ENCODE data around the gene GNPTG. TPM values are rescaled to one million over a fixed set of nuclear protein-coding genes. Genes with fewer than 3 reads are reported as not detected.
"Not testable (repeated sequence)": the region's sequence is repeated elsewhere in the genome, so short reads cannot be mapped to it uniquely, and the experiment has no call there.

GNPTG gene
- total RNA-seq, 1 experiment from 2014 or later, result 37.3 TPM

- CTCF ChIA-PET, result interaction anchor here (0.5 to 0.6 kb wide), 2 partner anchors 29 to 501 kb away, joined by 3 to 5 read pairs; no protein-coding TSS in a partner anchor
- H3K4me3 Mint-ChIP-seq (ENCODE audit: unreplicated experiment), result no peak overlapping the region
- Histone ChIP-seq H3K36me3 (ENCODE audit: control insufficient read depth, insufficient read depth, low read length) (no peaks in the 10 kb centered on the region; the same call in 1 of the 2 replicates), H3K4me3 (ENCODE audit: low read depth, low read length) (no peak overlapping the region), H3K27me3 (replicated peaks; ENCODE audit: control insufficient read depth, insufficient read depth, low read length) (no peaks in the 10 kb centered on the region), H3K4me1 (no peaks in the 10 kb centered on the region), H3K9me3 (no peaks in the 10 kb centered on the region)
- no peaks in the 10 kb centered on the region for H3K4me1 Mint-ChIP-seq (ENCODE audit: low read depth, unreplicated experiment)
- no peak overlapping the region for H3K27ac Mint-ChIP-seq (ENCODE audit: unreplicated experiment)
- BruUV-seq (replicated peaks), result no TSS peak
- peaks cover 18% of the 10 kb centered on the region for H3K36me3 Mint-ChIP-seq (ENCODE audit: insufficient read depth, unreplicated experiment)
- intact Hi-C loops (cut with micrococcal nuclease; ENCODE audit: unreplicated experiment), result no loop called here
- no peaks in the 10 kb centered on the region for H3K9me3 Mint-ChIP-seq (ENCODE audit: unreplicated experiment)
- POLR2A ChIA-PET, result no interaction called here
- TF ChIP-seq, protein P1, sequence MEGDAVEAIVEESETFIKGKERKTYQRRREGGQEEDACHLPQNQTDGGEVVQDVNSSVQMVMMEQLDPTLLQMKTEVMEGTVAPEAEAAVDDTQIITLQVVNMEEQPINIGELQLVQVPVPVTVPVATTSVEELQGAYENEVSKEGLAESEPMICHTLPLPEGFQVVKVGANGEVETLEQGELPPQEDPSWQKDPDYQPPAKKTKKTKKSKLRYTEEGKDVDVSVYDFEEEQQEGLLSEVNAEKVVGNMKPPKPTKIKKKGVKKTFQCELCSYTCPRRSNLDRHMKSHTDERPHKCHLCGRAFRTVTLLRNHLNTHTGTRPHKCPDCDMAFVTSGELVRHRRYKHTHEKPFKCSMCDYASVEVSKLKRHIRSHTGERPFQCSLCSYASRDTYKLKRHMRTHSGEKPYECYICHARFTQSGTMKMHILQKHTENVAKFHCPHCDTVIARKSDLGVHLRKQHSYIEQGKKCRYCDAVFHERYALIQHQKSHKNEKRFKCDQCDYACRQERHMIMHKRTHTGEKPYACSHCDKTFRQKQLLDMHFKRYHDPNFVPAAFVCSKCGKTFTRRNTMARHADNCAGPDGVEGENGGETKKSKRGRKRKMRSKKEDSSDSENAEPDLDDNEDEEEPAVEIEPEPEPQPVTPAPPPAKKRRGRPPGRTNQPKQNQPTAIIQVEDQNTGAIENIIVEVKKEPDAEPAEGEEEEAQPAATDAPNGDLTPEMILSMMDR (IDR thresholded peaks at IDR 0.05; ENCODE audit: insufficient read depth in 1 of 2, low read depth in 1 of 2, low read length in 1 of 2, severe bottlenecking in 1 of 2, unreplicated experiment in 1 of 2), result no peak
- no peaks in the 10 kb centered on the region for H3K27me3 Mint-ChIP-seq (ENCODE audit: insufficient read depth, unreplicated experiment)
- DNase-seq, result no peak
These were observed 24.6 kb upstream of the GNPTG start for GRCh38 chr16:1326946-1327618.

- no peaks in the 10 kb centered on the region for H3K9me3 Mint-ChIP-seq (ENCODE audit: unreplicated experiment)
- H3K27me3 ChIP-seq (replicated peaks; ENCODE audit: control insufficient read depth, insufficient read depth, low read length), result no peaks in the 10 kb centered on the region
- H3K9me3 ChIP-seq, result no peaks in the 10 kb centered on the region
- TF ChIP-seq, protein P1 (IDR thresholded peaks at IDR 0.05; ENCODE audit: insufficient read depth in 1 of 2, low read depth in 1 of 2, low read length in 1 of 2, severe bottlenecking in 1 of 2, unreplicated experiment in 1 of 2), result no peak
- no peaks in the 10 kb centered on the region; the same call in 1 of the 2 replicates for H3K36me3 ChIP-seq (ENCODE audit: control insufficient read depth, insufficient read depth, low read length)
- DNase-seq, result no peak
- ChIA-PET POLR2A (no interaction called here), CTCF (interaction anchor here (0.5 to 0.6 kb wide), 2 partner anchors 30 to 500 kb away, joined by 3 to 5 read pairs; no protein-coding TSS in a partner anchor)
- no peaks in the 10 kb centered on the region for H3K27me3 Mint-ChIP-seq (ENCODE audit: insufficient read depth, unreplicated experiment)
- no peaks in the 10 kb centered on the region for H3K4me1 ChIP-seq
- no peaks in the 10 kb centered on the region for H3K4me1 Mint-ChIP-seq (ENCODE audit: low read depth, unreplicated experiment)
- no TSS peak for BruUV-seq (replicated peaks)
- no peak overlapping the region for H3K27ac Mint-ChIP-seq (ENCODE audit: unreplicated experiment)
- H3K4me3 Mint-ChIP-seq (ENCODE audit: unreplicated experiment), result no peak overlapping the region
- intact Hi-C loops (cut with micrococcal nuclease; ENCODE audit: unreplicated experiment), result no loop called here
- peaks cover 18% of the 10 kb centered on the region for H3K36me3 Mint-ChIP-seq (ENCODE audit: insufficient read depth, unreplicated experiment)
- no peak overlapping the region for H3K4me3 ChIP-seq (ENCODE audit: low read depth, low read length)
These were observed 24.1 kb upstream of the GNPTG start for GRCh38 chr16:1327619-1327947.

DNA sequence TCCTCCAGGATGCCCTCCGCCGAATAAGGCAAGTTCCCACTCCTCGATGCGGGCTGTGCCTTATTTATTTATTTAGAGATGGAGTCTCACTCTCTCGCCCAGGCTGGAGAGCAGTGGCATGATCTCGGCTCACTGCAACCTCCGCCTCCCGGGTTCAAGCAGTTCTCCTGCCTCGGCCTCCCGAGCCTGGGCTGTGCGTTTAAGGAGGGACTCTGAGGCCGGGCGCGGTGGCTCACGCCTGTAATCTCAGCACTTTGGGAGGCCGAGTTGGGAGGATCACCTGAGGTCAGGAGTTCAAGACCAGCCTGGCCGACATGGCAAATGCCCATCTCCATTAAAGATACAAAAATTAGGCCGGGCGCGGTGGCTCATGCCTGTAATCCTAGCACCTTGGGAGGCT, 23.6 kb upstream of the GNPTG start:
- H3K4me3 Mint-ChIP-seq (ENCODE audit: unreplicated experiment); DNase-seq; H3K4me1 ChIP-seq; H3K4me3 ChIP-seq (ENCODE audit: low read depth, low read length); CTCF ChIA-PET; H3K36me3 ChIP-seq (ENCODE audit: control insufficient read depth, insufficient read depth, low read length); H3K27ac Mint-ChIP-seq (ENCODE audit: unreplicated experiment); H3K4me1 Mint-ChIP-seq (ENCODE audit: low read depth, unreplicated experiment); H3K9me3 Mint-ChIP-seq (ENCODE audit: unreplicated experiment); intact Hi-C loops (cut with micrococcal nuclease; ENCODE audit: unreplicated experiment); H3K9me3 ChIP-seq; BruUV-seq (replicated peaks); POLR2A ChIA-PET; H3K27me3 ChIP-seq (replicated peaks; ENCODE audit: control insufficient read depth, insufficient read depth, low read length); H3K27me3 Mint-ChIP-seq (ENCODE audit: insufficient read depth, unreplicated experiment): not testable (repeated sequence)
- peaks cover 18% of the 10 kb centered on the region for H3K36me3 Mint-ChIP-seq (ENCODE audit: insufficient read depth, unreplicated experiment)

GRCh38 chr16:1328961-1329360, 22.8 kb upstream of the GNPTG start:
- DNase-seq; H3K27me3 Mint-ChIP-seq (ENCODE audit: insufficient read depth, unreplicated experiment); H3K4me3 Mint-ChIP-seq (ENCODE audit: unreplicated experiment); H3K9me3 Mint-ChIP-seq (ENCODE audit: unreplicated experiment); intact Hi-C loops (cut with micrococcal nuclease; ENCODE audit: unreplicated experiment); H3K36me3 Mint-ChIP-seq (ENCODE audit: insufficient read depth, unreplicated experiment); H3K36me3 ChIP-seq (ENCODE audit: control insufficient read depth, insufficient read depth, low read length); H3K4me1 Mint-ChIP-seq (ENCODE audit: low read depth, unreplicated experiment); H3K9me3 ChIP-seq; H3K4me3 ChIP-seq (ENCODE audit: low read depth, low read length); POLR2A ChIA-PET; BruUV-seq (replicated peaks); H3K4me1 ChIP-seq; H3K27me3 ChIP-seq (replicated peaks; ENCODE audit: control insufficient read depth, insufficient read depth, low read length); H3K27ac Mint-ChIP-seq (ENCODE audit: unreplicated experiment); CTCF ChIA-PET: not testable (repeated sequence)
